Measurements from ENCODE around the gene KRT38. TPM values are rescaled to one million over a fixed set of nuclear protein-coding genes. Genes with fewer than 3 reads are reported as not detected.
"Not testable (repeated sequence)": the region's sequence is repeated elsewhere in the genome, so short reads cannot be mapped to it uniquely, and the experiment has no call there.

KRT38 gene
- total RNA-seq, 1 donor from 2014 or later = not detected

DNA sequence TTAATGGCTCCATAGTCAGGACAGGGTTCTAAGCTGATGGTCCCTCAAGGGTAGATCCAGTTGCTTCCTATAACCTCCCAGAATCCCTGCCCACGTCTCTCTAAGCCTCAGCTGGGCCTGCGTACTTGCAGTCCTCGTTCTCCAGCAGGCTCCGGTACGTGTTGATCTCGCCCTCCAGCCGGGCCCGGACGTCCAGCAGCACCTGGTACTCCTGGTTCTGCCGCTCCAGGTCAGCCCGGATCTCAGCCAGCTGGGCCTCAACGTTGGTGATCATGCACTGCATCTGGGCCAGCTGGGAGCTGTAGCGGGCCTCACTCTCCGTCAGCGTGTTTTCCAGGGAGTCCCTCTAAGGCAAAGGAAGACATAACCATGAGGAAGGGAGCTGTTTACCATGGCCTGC is 21.9 kb upstream of the KRT38 start:
- no peak for DNase-seq (ENCODE audit: low read depth in 2 of 2)

DNA sequence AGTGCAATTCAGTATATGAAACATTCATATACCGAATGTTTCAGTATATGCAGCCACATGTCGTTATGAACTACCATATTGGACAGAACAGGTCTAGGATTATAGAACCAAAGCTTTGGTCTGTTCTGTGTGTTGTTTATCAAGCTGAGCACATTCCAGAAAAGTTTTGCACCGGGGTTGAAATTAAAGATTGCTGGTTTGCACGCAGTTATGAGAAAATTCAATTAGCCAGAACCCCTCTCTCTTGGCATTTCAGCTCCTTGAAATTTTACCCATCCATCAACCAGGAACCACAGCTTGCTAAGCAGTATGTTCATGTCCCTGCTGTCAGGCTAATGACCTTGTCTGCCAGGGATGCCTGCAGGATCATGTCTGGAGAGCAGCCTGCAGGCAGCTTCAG is 16.9 kb upstream of the KRT38 start:
- no peak for DNase-seq (ENCODE audit: low read depth in 2 of 2)

DNA sequence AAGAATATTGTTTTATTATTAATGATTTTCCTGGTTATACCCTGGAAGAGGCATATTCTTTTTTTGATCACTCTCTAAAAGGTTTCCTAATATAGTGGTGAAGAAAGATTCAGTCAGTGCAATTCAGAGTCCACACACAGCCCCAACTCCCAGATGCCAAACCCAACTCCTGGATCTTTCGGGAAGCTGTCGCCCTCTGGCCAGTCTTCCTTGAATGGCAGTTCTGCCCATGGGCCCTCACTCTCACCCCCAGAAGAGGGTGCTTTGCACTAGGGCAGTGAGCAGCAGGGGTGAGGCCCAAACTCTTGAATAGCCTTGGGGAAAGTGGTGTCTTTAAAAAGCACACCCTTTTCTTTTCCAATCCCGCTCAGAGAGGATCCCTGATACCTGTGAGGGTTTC is 15.4 kb upstream of the KRT38 start:
- no peak for DNase-seq (ENCODE audit: low read depth in 2 of 2)

DNA sequence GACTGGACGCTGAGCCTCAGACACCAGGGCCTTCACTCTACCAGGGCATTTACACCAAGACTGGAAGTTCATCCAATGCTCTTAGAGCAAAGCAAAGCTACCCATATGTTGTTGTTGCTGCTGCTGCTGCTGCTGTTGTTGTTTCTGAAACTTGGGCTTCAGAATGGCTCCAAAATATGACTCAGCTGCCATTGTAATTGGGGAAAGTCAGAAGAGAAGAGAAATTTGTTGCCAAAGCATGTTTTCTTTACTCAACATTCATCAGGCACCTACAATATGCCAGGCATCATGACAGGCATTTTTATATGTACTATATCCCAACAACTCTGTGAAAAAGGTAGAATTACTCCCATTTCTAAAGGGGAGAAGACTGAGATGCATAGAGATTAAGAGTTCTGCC is 14.5 kb upstream of the KRT38 start:
- no peak for DNase-seq (ENCODE audit: low read depth in 2 of 2)

DNA sequence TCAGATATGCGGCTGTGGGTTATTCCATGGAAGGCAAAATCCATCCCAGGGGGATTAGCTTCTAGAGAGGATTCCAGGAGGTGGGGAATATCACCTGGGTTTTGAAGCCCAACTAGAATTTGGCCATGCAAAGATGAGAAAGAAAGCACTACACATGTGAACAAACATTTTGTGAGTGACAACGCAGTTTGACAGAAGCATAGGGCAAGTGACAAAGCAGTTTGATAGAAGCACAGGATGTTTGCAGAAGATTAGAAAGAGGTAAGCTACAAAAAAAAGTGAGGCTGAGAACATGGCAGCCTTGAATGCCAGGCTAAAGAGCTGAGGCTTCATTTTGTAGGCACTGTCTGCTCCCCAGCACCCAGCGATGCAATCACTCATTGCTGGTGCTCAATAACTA is 12.3 kb upstream of the KRT38 start:
- DNase-seq (ENCODE audit: low read depth in 2 of 2) = no peak

DNA sequence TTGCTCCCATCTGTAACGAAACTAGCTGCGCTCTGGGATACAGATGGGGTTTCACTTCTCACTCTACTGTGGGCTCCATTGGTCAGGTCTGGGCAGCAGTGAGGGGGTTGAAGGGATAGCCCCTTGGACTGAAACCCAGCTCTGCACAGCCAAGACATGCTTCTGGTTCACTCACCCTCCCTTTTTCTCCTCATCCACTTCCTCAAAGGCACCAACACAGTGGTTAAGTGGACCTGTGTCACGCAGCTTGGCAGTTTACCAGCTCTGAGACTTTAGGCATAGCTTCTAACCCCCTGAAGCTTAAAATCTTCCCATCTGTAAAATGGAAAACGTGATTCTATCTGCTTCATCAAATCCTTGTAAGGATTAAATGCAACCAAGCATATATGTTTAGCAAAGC is 11.5 kb upstream of the KRT38 start:
- no peak for DNase-seq (ENCODE audit: low read depth in 2 of 2)

DNA sequence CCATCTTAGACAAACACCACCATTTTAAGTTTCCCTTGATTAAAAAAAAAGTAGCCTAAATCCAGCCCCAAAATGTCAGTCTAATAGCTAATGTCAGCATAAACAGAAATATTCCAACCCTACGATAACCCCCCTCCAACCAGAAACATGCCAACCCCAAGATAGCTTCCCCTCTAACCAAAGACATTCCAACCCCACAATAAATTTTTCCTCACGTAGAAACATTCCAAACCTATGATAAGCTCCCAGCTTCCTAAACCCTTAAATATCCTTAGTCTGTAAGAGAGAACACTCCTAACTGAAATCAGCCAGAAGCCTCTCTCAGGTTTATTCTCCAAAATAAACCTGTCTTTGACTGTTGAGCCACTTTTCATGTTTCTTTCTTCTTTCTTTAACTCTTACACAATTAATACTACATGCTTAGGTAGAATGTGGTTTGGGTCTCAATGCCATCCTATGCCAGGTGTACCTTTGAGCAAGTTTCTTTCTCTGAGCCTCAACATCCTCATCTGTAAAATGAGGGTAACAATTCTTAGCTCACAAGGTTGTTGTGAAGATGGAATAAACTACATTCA is 10.5 kb upstream of the KRT38 start:
- no peak for DNase-seq (ENCODE audit: low read depth in 2 of 2)

DNA sequence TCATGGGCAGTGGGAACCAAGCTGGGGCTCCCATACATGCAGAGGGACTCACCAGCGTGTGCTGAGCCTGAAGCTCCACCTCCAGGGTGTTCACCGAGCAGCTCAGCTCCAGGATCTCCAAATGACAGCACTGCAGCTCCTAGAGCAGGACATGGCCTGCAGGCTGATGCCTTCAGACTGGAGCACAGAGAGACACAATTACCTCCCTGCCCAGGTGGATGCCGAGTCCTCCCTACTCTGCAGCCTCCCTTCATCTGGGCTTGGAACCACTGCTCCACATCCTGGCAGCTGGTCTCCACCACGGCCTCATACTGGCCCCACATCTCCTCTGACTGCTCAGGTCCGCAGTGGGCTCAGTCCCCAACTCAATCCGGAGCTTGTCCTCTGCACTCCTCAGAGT is 8.2 kb upstream of the KRT38 start:
- no peak for DNase-seq (ENCODE audit: low read depth in 2 of 2)

DNA sequence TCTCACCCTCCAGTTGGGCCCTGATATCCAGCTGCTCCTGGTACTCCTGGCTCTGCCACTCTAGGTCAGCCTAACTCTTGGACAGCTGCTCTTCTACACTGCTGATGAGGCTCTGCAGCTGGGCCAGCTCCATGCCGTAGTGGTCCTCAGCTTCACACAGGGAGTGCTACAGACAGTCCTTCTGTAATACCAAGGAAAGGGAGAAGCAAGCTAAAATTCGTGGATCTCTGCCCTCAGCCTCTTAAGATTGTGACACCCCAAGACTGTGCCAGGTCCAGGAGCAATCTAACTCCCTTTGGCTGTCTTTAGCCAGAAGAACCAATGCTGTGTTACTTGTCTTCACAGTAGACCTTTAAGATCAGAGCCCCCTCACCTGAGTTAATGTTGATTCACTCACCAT is 7.7 kb upstream of the KRT38 start:
- DNase-seq (ENCODE audit: low read depth in 2 of 2) = no peak

DNA sequence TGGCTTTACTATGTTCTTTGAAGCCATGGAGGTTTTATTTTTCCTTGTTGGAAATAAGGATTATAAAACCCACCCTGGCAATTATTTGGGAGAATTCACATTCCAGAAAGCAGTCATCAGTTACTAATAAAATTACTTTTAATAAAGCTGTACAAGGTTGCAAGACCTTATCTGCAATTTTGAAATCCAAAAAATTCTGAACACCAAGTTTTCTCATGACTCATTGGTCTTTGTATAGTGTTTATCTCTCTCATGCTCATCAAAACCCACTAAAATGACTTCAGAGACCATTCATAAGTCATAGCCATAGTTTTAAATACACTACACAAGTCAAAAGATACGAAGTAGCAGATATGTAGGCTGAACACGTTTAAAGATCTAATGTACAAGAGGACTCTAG is 6.0 kb upstream of the KRT38 start:
- DNase-seq (ENCODE audit: low read depth in 2 of 2) = no peak

DNA sequence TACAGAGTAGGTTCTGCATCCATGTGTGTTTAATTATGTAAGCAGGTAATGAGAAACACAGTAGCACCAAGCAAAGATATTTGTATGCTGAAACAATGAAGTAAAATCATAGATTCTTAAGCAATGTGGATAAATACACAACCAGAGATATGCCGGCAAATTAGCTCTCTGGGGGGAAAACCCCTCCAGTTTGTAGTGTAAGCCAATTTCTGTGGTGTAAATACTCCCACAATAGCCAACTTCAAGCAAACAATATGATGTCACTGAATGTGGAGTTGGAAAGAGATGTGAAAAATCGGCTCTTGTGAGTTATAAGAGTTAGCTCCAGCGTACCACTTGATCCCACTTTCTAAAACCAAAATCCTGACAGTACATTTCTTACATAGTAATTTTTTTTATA is 3.9 kb upstream of the KRT38 start:
- no peak for DNase-seq (ENCODE audit: low read depth in 2 of 2)

DNA sequence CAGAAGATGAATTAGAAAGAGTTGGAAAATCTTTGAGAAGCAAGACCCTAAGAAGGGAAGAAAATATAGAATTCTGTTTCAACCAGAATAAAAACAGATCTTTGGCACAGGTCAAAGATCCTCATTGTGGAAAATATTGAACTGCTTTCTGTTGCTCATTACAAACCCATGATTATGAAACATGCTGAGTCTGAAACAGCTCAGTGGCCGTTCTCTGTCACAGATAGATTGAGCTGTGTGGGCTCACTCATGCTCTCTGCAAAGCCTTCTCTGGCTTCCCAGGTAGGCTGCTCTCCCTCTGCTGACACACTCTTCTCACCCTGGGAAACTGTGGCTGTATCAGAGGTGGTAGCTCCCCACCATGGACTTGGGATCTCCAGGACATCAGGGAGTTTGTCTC is 3.4 kb upstream of the KRT38 start:
- DNase-seq (ENCODE audit: low read depth in 2 of 2) = no peak

DNA sequence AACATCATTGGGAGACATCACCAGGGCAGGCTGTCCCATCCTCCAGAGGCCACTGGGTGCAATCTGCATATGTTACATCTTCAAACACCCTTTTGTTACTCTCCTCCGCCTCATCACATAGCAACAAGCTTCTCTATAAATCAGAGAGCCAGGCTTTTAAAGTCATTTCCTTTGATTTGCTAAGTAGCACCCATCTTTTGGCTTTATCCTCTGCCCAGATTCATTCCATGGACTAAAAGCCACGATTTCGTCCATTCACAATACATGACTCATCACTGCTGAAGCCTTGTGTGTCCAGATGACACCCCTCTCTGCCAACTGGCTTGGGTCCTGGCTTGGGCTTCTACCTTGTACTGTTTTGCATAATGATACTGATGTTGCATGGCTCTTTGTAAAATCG is 2.0 kb upstream of the KRT38 start:
- no peak for DNase-seq (ENCODE audit: low read depth in 2 of 2)

DNA sequence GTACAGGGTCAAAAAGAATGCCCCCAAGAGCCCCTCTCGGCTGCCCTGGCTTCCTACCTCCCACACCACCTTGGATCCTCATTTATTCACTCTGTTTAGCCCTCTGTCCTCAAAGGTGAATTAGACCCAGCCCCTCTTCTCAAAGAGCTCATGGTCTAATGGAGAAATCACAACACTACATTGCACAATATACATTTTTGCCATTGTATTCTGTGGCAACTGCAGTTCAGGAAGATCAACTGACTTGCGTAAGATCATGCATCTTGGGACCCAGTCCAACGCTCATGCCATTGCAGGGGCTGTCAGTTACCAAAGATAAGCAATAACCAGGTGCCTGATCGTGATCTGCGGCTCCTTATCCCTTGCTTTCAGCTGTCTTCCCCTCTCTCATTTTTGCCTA is 1.4 kb downstream of the KRT38 start:
- DNase-seq (ENCODE audit: low read depth in 2 of 2) = no peak

DNA sequence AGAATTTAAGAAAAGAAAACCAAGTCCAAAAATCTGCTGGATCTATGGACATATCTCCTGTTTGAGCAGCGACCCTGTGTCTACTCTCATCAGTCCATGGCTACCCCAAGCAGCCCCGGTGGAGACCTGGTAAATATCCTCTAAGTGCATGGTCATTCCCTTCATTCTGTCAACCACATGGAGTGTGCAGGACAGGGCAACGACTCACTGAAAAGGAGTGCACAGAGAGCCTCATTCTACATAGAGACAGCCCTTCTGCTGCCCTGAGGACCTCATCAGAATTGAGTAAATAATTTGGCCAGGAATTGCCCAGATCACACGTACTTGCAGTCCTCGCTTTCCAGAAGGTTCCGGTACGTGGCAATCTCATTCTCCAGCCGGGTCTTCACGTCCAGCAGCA is 3.0 kb downstream of the KRT38 start:
- no peak for DNase-seq (ENCODE audit: low read depth in 2 of 2)

DNA sequence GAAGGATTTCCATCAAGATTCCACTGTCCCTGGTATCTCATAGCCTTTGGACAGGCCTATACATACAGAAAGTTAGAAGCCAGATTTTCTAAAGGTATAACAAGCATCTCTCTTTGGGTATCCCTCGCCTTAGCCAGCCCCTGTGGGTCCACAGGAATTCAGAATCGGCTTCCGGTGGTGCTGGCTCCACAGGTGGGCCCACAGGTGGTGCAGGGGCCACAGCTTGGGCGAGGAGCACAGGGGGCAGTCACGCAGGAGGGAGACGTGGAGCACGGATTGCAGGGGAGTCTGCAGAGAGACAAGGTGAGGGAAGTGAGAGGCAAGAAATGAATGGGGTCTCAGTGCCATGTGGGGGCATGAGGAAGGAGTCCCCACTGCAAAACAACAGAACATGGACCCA is 3.5 kb downstream of the KRT38 start:
- no peak for DNase-seq (ENCODE audit: low read depth in 2 of 2)

DNA sequence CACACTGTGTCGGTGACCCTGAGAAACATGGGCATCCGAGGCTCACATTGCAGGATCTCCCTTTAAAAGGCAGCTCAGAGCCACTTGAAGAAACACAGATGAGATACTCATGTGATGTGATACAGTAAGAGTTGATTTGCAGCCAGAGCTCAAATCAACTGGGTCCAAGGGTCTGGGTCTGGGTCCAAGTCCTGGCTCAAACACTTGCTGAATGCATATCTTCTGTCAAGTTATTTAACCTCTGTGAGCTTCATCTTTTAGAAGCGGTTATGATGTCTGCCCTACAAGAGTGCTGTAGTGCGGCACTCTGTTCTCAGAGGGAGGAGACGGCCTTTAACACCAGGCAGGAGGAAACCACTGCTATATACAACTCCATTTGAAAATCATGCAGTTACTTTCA is 6.4 kb downstream of the KRT38 start:
- DNase-seq (ENCODE audit: low read depth in 2 of 2) = no peak

DNA sequence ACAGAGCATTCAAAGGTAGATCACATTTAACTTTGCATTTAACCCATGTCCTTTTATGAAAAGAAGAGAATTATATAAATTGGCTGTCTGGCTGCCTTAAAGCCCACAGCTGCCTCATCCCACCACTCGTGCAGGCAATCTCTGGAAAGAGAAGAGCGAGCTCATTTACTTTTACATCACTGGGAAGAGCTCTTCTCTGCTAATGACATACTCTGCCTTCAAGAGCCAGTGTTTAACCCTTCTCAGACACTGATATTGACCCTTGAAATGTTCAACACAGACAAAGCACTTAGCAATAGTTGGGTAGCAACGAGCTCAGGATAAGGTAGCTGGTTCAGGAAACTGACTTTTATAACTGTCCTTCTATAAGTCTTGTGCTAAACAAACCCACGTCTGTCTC is 6.8 kb downstream of the KRT38 start:
- DNase-seq (ENCODE audit: low read depth in 2 of 2) = no peak

DNA sequence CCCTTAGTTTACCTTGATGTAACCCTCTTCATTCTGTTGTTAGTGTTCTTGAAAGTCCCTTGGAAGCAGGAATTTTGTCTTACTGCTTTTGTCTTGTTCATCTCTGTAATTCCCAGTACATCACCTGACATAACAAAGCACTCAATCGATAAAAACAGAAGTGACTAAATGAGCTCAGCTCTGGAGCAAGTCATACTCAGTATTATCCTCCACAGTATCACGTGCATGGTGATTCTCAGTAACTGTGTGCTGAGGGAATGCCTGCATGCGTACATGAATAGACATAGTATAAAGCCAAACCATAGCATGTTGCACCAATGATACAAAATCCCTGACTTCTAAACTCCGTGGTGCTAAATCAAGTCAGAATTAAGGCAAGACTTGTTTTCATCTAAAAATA is 7.2 kb downstream of the KRT38 start:
- no peak for DNase-seq (ENCODE audit: low read depth in 2 of 2)

DNA sequence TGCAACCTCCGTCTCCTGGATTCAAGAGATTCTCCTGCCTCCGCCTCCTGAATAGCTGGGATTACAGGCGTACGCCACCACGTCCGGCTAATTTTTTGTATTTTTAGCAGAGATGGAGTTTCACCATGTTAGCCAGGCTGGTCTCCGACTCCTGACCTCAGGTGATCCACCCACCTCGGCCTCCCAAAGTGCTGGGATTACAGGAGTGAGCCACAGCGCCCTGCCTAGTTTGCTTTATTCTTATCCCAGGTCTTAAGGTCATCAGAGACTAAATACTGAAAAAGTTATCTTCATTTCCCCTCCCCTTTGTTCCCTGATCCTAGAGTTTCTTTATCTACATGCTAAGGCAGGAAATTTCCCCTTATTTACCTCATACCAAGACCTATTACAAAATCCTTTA is 10.4 kb downstream of the KRT38 start:
- not testable (repeated sequence) for DNase-seq (ENCODE audit: low read depth in 2 of 2)

DNA sequence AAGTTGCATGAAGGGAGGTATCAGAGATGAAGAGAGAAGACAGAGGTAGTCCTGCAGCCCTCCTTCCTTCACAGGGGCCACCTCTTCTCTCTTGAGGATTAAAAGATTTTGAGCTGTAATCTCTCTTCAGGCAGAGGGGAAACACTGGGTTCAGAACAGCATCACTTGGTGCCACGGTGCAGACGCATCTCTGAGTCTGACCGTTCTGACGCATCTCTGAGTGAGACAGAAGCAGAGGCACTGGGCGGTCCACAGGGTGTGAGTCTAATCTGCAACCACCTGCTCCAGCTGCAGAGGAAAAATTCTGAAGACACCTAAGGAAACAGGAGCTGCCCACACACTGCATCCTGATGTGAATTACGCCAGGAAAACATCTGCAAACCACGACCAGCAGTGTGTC is 11.1 kb downstream of the KRT38 start:
- DNase-seq (ENCODE audit: low read depth in 2 of 2) = no peak

DNA sequence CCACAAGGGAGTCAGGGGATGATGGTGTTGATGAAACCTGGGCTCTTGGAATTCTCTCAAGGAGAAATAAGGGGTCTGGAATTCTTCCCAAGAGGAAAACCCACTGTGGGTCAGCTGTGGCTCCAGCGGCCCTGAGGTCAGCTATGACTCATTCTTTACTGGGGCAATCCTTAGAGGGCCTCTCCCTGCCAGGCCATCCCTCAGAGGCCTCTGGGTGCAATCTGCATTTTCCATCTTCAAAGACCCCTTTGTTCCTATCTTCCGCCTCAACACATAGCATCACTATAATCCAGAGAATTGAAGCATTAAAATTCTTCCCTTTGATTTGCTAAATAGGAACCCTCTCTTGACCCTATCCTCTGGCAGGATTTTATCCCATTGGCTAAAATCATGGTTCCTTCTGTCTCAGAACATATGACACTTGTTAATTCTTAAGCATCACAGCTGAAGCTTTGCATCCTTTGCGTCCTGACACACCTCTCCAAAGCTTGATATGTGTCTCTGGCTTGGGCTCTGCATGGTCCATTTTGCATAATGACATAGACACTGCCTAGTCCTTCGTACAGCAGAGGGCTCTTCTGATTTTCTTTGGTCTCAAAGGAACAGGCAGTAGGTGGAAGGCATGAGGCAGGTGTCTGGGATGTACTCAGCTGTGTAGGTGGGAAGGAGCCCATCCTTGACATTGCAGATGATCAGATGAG is 12.0 kb downstream of the KRT38 start:
- DNase-seq (ENCODE audit: low read depth in 2 of 2) = no peak

DNA sequence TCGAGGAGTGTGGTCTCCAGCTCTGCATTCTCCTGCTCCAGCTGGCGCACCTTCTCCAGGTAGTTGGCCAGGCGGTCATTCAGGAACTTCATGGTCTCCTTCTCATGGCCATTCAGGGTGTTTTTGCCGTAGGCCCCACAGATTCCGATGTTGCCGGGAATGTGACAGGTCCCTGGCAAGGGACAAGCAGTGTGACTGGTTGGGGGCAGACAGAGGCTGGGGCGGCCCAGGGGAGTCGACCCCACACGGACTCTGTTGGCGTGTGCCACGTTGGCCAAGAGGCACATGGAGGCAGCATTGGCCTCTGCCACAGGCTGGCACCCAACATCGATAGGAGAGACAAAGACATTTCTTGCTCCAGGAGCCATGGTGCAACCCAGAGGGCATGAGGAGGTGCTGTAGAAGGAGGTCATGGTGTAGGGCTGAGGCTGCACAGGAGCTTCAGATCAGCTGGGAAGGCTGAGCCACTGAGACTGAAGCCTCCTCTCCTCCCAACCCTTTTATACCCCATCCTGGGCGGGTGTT is 16.6 kb downstream of the KRT38 start, which contains the start of gene KRT37:
TSS of gene KRT37 (minus strand) at position 475 of the 525 bp plus-strand sequence. CDS start at position 413, 62 bp downstream.
- DNase-seq (ENCODE audit: low read depth in 2 of 2) = no peak
